Measurements from ENCODE around the gene RPH3AL. TPM values are rescaled to one million over a fixed set of nuclear protein-coding genes. Genes with fewer than 3 reads are reported as not detected.

The RPH3AL gene
- total and polyA plus RNA-seq, 10 of the 15 experiments (the other 5 are each of a cell fraction or from before 2014, with no cell fraction given) = 0.04 to 1.2 (median 0.47) TPM; not detected in 2

- RAD21 ChIA-PET (ENCODE audit: unreplicated experiment) = no interaction called here
- no peak overlapping the region for H3K4me2 ChIP-seq (ENCODE audit: control insufficient read depth, insufficient read depth)
- ATAC-seq (no peak), DNase-seq (ENCODE audit: low read depth, low spot score) (no peak), FAIRE-seq (no peak)
- no peaks in the 10 kb centered on the region; the same call in 2 of the 3 replicates for H3K9me3 ChIP-seq (replicated peaks; ENCODE audit: control insufficient read depth, insufficient read depth, low read length)
- no peak overlapping the region for H3K4me3 ChIP-seq
- BruUV-seq (replicated peaks) = no TSS peak
- no peaks in the 10 kb centered on the region for H3K4me1 ChIP-seq (ENCODE audit: control insufficient read depth, insufficient read depth, low read length)
- no peak overlapping the region for H3K9ac ChIP-seq (ENCODE audit: control insufficient read depth, insufficient read depth, low read length)
- no peaks in the 10 kb centered on the region for H4K20me1 ChIP-seq (ENCODE audit: control insufficient read depth, insufficient read depth)
- H2AFZ ChIP-seq (ENCODE audit: control insufficient read depth, low read depth, low read length) = no peak overlapping the region
- intact Hi-C loops (cut with micrococcal nuclease; ENCODE audit: unreplicated experiment) = no loop called here
- H3K27me3 ChIP-seq (replicated peaks in 1 of 2; ENCODE audit: control insufficient read depth in 2 of 2, insufficient read depth in 2 of 2, low read length in 1 of 2) = no peaks in the 10 kb centered on the region
- SMC1A ChIA-PET (ENCODE audit: uncharacterized antibody, unreplicated experiment) = no interaction called here
- POLR2A ChIA-PET = no interaction called here
- CTCF ChIA-PET = no interaction called here
- H3K27ac ChIP-seq (ENCODE audit: control insufficient read depth, insufficient read depth) = no peak overlapping the region
- H3K79me2 ChIP-seq (ENCODE audit: control insufficient read depth, insufficient read depth, low read length) = no peaks in the 10 kb centered on the region
- WGBS (ENCODE audit: insufficient coverage, insufficient replicate concordance, low lambda C conversion rate, missing lambda C conversion rate) = 70% methylated on average over 14 of the region's 14 CpGs
- in situ Hi-C loops (cut with MboI) = no loop called here
- H3K36me3 ChIP-seq (ENCODE audit: control insufficient read depth in 2 of 2, insufficient read depth in 2 of 2, low read length in 1 of 2) = no peaks in the 10 kb centered on the region
- TF ChIP-seq KAT2A (conservative IDR thresholded peaks at IDR 0.05; ENCODE audit: control insufficient read depth, low read depth, low read length) (no peak), RCOR1 (conservative IDR thresholded peaks at IDR 0.05; ENCODE audit: low read depth, low read length) (no peak), ZNF384 (IDR thresholded peaks at IDR 0.05; ENCODE audit: borderline replicate concordance, low read depth, low read length) (no peak), RUNX3 (IDR thresholded peaks at IDR 0.05; ENCODE audit: low read length) (no peak), FOXM1 (IDR thresholded peaks at IDR 0.05; ENCODE audit: low read depth, low read length) (no peak), SUZ12 (IDR thresholded peaks at IDR 0.05; ENCODE audit: unreplicated experiment) (no peak), ZNF622 (IDR thresholded peaks at IDR 0.05) (no peak), SRF (IDR thresholded peaks at IDR 0.05; ENCODE audit: low read depth in 2 of 2, low read length in 2 of 2) (no peak), CREM (IDR thresholded peaks at IDR 0.05; ENCODE audit: low read depth) (no peak), ZZZ3 (IDR thresholded peaks at IDR 0.05; ENCODE audit: control insufficient read depth, insufficient read length, low read depth) (no peak), KLF5 (IDR thresholded peaks at IDR 0.05; ENCODE audit: partially characterized antibody) (no peak), MEF2A (IDR thresholded peaks at IDR 0.05; ENCODE audit: insufficient read depth, low read depth, low read length) (no peak)
- TF ChIP-seq, protein P1, sequence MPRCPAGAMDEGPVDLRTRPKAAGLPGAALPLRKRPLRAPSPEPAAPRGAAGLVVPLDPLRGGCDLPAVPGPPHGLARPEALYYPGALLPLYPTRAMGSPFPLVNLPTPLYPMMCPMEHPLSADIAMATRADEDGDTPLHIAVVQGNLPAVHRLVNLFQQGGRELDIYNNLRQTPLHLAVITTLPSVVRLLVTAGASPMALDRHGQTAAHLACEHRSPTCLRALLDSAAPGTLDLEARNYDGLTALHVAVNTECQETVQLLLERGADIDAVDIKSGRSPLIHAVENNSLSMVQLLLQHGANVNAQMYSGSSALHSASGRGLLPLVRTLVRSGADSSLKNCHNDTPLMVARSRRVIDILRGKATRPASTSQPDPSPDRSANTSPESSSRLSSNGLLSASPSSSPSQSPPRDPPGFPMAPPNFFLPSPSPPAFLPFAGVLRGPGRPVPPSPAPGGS (IDR thresholded peaks at IDR 0.05; ENCODE audit: borderline replicate concordance, insufficient read depth, low read depth, low read length, poor library complexity, severe bottlenecking) = no peak
- TF ChIP-seq, protein P2, sequence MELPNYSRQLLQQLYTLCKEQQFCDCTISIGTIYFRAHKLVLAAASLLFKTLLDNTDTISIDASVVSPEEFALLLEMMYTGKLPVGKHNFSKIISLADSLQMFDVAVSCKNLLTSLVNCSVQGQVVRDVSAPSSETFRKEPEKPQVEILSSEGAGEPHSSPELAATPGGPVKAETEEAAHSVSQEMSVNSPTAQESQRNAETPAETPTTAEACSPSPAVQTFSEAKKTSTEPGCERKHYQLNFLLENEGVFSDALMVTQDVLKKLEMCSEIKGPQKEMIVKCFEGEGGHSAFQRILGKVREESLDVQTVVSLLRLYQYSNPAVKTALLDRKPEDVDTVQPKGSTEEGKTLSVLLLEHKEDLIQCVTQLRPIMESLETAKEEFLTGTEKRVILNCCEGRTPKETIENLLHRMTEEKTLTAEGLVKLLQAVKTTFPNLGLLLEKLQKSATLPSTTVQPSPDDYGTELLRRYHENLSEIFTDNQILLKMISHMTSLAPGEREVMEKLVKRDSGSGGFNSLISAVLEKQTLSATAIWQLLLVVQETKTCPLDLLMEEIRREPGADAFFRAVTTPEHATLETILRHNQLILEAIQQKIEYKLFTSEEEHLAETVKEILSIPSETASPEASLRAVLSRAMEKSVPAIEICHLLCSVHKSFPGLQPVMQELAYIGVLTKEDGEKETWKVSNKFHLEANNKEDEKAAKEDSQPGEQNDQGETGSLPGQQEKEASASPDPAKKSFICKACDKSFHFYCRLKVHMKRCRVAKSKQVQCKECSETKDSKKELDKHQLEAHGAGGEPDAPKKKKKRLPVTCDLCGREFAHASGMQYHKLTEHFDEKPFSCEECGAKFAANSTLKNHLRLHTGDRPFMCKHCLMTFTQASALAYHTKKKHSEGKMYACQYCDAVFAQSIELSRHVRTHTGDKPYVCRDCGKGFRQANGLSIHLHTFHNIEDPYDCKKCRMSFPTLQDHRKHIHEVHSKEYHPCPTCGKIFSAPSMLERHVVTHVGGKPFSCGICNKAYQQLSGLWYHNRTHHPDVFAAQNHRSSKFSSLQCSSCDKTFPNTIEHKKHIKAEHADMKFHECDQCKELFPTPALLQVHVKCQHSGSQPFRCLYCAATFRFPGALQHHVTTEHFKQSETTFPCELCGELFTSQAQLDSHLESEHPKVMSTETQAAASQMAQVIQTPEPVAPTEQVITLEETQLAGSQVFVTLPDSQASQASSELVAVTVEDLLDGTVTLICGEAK (IDR thresholded peaks at IDR 0.05; ENCODE audit: borderline replicate concordance) = no peak
Observed at GRCh38 chr17:362721-363120, 10.1 kb upstream of the RPH3AL start.
